A673 (cell line): ENCODE measurements around the gene SLC17A2. TPM values are rescaled to one million over a fixed set of nuclear protein-coding genes. Genes with fewer than 3 reads are reported as not detected.

Experiments
- BruUV-seq: library from RNA; stranded (reverse); fragments of 400-500 nt; replicated peaks from 2 replicates; lab custom pipeline; 2021; lab: Mats Ljungman, UMichigan
- CTCF ChIA-PET: fragments of 300-600 bp; sonication (Branson Sonifier 250); formaldehyde crosslinking; loops from one replicate; lab custom pipeline; 2022; ENCODE audit warnings: antibody characterized with exemption; lab: Charles Lee
- POLR2A ChIA-PET: fragments of 300-600 bp; sonication (Branson Sonifier 250); formaldehyde crosslinking; loops from one replicate; lab custom pipeline; 2022; ENCODE audit warnings: antibody characterized with exemption; ENCODE audit not compliant: low non-redundant PET; lab: Charles Lee
- DNase-seq: peaks from one replicate; pipeline ENCODE4 v3.0.0-alpha.2; 2015; ENCODE audit warnings: low spot score
- H3K27ac ChIP-seq: fragments of 200-600 bp; sonication (generic); 2 replicates; pipeline ENCODE4 v1.5.1; 2016; ENCODE audit warnings: mixed run types, low read depth, mild to moderate bottlenecking, mixed read lengths, antibody characterized with exemption, low read length; ENCODE audit not compliant: poor library complexity, severe bottlenecking
- H3K27me3 ChIP-seq: fragments of 200-600 bp; sonication (generic); replicated peaks from 2 replicates; pipeline ENCODE4 v1.6.1; 2017; ENCODE audit warnings: mixed run types, low read depth, mild to moderate bottlenecking, mixed read lengths, antibody characterized with exemption, low read length; ENCODE audit not compliant: insufficient read depth, poor library complexity
- H3K36me3 ChIP-seq: fragments of 200-600 bp; sonication (generic); 2 replicates; pipeline ENCODE4 v1.6.1; 2016; ENCODE audit warnings: mixed run types, mild to moderate bottlenecking, mixed read lengths, antibody characterized with exemption, low read length; ENCODE audit not compliant: insufficient read depth, poor library complexity, severe bottlenecking
- H3K4me1 ChIP-seq: fragments of 200-600 bp; sonication (generic); 2 replicates; pipeline ENCODE4 v1.6.1; 2017; ENCODE audit warnings: mixed run types, mild to moderate bottlenecking, mixed read lengths, antibody characterized with exemption, low read length; ENCODE audit not compliant: insufficient read depth, poor library complexity, severe bottlenecking
- H3K4me3 ChIP-seq: fragments of 200-600 bp; sonication (generic); 2 replicates; pipeline ENCODE4 v1.5.1; 2016; ENCODE audit warnings: low read depth, mixed run types, mild to moderate bottlenecking, mixed read lengths, low read length; ENCODE audit not compliant: poor library complexity, severe bottlenecking
- H3K9me3 ChIP-seq: fragments of 200-600 bp; sonication (generic); 2 replicates; pipeline ENCODE4 v1.6.1; 2016; ENCODE audit warnings: mixed run types, low read depth, mild to moderate bottlenecking, mixed read lengths, antibody characterized with exemption, low read length; ENCODE audit not compliant: poor library complexity, severe bottlenecking
- CTCF ChIP-seq: fragments of 300-800, 200-600 bp; sonication (generic); conservative IDR thresholded peaks from 2 replicates; pipeline ENCODE4 v1.5.1; 2017; ENCODE audit warnings: low read depth, mild to moderate bottlenecking, antibody characterized with exemption, low read length, moderate library complexity, mixed read lengths
- EZH2 ChIP-seq: fragments of 200-600 bp; sonication (generic); IDR thresholded peaks from 2 replicates; pipeline ENCODE4 v1.6.1; 2017; ENCODE audit warnings: borderline replicate concordance, low read depth, mild to moderate bottlenecking, mixed read lengths, antibody characterized with exemption, low read length; ENCODE audit not compliant: poor library complexity, severe bottlenecking
- intact Hi-C: fragments of 100-400 bp; cut with micrococcal nuclease; formaldehyde crosslinking; loops from one replicate; pipeline ENCODE4 v1.10.0; 2022; ENCODE audit not compliant: unreplicated experiment
- total RNA-seq: library from RNA; stranded (reverse); gene quantifications from 2 replicates; pipeline ENCODE4 v1.2.3, GENCODE V29; 2021

Gene SLC17A2
- total RNA-seq, 1 experiment from 2014 or later = not detected

GRCh38 chr6:25902071-25902470, 28.4 kb downstream of the SLC17A2 start:
- DNase-seq = no peak
- BruUV-seq = no TSS peak
- CTCF ChIA-PET = no interaction called here

GRCh38 chr6:25900843-25901242, 29.6 kb downstream of the SLC17A2 start:
- H3K27ac ChIP-seq = no peak overlapping the region
- CTCF ChIA-PET = no interaction called here
- no peak overlapping the region for H3K4me3 ChIP-seq
- BruUV-seq = no TSS peak
- no peaks in the 10 kb centered on the region for H3K36me3 ChIP-seq
- TF ChIP-seq EZH2 (no peak), CTCF (no peak)
- H3K9me3 ChIP-seq = no peaks in the 10 kb centered on the region
- DNase-seq = no peak
- no peaks in the 10 kb centered on the region for H3K27me3 ChIP-seq
- H3K4me1 ChIP-seq = no peaks in the 10 kb centered on the region
- intact Hi-C loops = no loop called here
- POLR2A ChIA-PET = no interaction called here

More at GRCh38 chr6:25902071-25902470, 28.4 kb downstream of the SLC17A2 start:
- no peak for TF ChIP-seq CTCF
- no peak for TF ChIP-seq EZH2
- Histone ChIP-seq H3K27me3 (no peaks in the 10 kb centered on the region), H3K4me1 (no peaks in the 10 kb centered on the region), H3K4me3 (no peak overlapping the region), H3K36me3 (no peaks in the 10 kb centered on the region), H3K9me3 (no peaks in the 10 kb centered on the region), H3K27ac (no peak overlapping the region)
- intact Hi-C loops = no loop called here
- POLR2A ChIA-PET = no interaction called here

- ChIA-PET CTCF (no interaction called here), POLR2A (interaction anchor here (0.6 kb wide), 1 partner anchor 10 kb away, joined by 3 read pairs; no protein-coding TSS in a partner anchor)
- Histone ChIP-seq H3K9me3 (no peaks in the 10 kb centered on the region), H3K4me3 (no peak overlapping the region), H3K36me3 (no peaks in the 10 kb centered on the region), H3K4me1 (no peaks in the 10 kb centered on the region), H3K27ac (no peak overlapping the region), H3K27me3 (no peaks in the 10 kb centered on the region)
- intact Hi-C loops = no loop called here
- DNase-seq = no peak
- TF ChIP-seq EZH2 = no peak
- TF ChIP-seq CTCF = no peak
- BruUV-seq = no TSS peak
These were observed 30.7 kb downstream of the SLC17A2 start for GRCh38 chr6:25899580-25900408.
